Measurements from ENCODE around the gene NLRC5.

DNA sequence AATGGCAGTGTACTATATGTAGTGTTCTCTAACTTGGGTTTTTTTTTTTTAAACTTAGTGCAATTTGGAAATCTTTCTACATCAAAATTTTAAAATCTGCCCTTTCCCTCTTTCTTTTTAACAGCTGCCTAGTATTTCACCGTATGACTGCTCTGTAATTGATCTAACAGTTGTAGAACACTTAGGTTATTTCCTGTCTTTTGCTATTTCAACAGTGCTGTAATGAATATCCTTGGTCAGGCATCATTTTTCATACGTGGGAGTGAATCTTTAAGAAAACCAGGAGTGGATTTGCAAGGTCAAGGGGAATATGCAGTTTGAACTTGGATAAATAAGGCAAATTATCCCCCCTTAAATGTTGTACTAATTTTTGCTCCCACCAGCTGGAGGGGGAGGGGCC lies 3.8 kb downstream of the NLRC5 start:
- TF ChIP-seq, protein P1, sequence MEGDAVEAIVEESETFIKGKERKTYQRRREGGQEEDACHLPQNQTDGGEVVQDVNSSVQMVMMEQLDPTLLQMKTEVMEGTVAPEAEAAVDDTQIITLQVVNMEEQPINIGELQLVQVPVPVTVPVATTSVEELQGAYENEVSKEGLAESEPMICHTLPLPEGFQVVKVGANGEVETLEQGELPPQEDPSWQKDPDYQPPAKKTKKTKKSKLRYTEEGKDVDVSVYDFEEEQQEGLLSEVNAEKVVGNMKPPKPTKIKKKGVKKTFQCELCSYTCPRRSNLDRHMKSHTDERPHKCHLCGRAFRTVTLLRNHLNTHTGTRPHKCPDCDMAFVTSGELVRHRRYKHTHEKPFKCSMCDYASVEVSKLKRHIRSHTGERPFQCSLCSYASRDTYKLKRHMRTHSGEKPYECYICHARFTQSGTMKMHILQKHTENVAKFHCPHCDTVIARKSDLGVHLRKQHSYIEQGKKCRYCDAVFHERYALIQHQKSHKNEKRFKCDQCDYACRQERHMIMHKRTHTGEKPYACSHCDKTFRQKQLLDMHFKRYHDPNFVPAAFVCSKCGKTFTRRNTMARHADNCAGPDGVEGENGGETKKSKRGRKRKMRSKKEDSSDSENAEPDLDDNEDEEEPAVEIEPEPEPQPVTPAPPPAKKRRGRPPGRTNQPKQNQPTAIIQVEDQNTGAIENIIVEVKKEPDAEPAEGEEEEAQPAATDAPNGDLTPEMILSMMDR (conservative IDR thresholded peaks at IDR 0.05) = no peak
- no peak for TF ChIP-seq EZH2 (IDR thresholded peaks at IDR 0.05; ENCODE audit: low read depth)

Measured in PC-9 (cell line).